ENCODE data around the gene LRRN4CL.

LRRN4CL gene

DNA sequence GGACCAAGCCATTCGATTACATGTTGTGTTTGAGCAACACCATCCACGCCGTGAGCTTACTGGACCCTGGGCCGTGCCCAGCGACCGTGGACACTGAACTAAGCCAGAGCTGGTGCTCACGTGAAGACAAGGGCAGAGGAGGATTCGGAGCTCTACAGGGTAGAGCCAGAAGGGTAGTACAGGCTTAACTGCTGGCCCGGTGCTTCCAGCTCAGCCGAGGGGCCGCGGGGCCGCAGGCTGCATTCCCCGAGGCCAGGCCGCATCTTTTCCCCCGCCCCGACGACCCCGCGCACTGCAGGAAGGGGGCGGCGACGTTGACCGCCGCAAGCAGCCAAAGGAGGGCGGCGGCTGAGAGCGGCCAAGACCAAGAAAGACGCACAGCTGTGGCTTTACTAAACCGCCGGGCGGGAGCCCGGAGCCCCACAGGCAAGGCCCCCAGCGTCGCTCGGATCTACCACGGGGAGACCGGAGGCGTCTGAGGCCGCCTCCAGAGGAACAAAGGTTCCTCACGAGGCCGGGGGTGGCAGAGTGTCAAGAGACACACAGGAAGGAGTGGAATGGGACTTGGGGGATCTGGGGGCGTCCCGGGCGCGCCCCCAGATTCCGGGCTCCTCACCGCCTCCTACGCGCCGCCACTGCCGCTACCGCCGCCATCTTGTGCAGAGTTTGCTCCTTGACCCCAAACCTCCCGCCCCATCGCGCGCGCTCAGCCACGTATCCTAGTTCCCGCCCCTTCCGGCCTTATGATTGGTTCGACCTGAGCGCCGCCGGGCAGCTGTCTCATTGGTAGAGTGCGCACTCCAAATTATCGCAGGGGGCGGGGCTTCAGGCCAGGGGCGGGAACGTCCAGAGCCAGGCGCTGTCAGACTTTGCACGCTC is 43.1 kb downstream of the LRRN4CL start, which contains the start of gene GANAB:
GANAB (minus strand) TSS at position 668 of the 879 bp plus-strand sequence; CDS start at position 654, 14 bp downstream.
- FAIRE-seq = peak; percentile 88

DNA sequence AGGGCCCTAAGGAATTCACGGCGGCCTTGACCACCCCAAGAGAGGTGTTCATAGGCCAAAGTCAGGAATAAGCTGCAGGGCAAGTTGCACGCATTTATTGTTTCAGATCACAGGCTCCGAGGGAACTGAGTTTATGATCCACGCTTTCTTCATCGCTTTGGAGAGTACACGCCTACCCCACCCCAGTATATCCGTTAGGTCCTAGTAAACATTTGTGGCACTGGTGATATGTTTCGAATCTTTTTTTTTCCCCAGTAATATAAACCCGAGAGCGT is 43.7 kb downstream of the LRRN4CL start:
- FAIRE-seq = no peak

DNA sequence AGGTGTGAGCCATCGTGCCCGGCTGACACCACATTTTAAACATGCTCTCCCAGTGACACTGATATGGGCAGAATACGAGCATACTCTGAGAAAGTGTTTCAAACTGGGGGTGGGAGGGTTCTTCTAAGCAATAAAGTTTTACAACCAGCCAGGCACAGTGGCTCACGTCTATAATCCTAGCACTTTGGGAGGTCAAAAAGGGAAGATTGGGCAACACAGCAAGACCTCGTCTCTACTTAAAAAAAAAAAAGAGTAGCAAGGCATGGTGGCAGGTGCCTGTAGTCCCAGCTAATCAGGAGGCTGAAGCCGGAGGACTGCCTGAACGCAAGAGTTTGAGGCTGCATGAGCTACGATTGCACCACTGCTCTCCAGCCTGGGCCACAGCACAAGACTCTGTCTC is 45.1 kb downstream of the LRRN4CL start:
- FAIRE-seq = no peak
